Immature natural killer cell (primary cell): ENCODE measurements around the gene PSMC5. TPM values are rescaled to one million over a fixed set of nuclear protein-coding genes. Genes with fewer than 3 reads are reported as not detected.
A peak's percentile ranks its signal among the peaks of the same experiment; 100 is the strongest.

ENCODE experiments used
- DNase-seq, 3 donors: peaks; one replicate each; pipeline ENCODE4 v3.0.0; 2022; ENCODE audit warnings: mixed read lengths in 1 of 3
- H3K27ac Mint-ChIP-seq, 6 donors: one replicate each; pipeline ENCODE4 v1.8.0; 2020; ENCODE audit warnings: mixed read lengths in 6 of 6, mild to moderate bottlenecking in 5 of 6, inconsistent platforms in 4 of 6, moderate library complexity in 3 of 6
- H3K27me3 Mint-ChIP-seq, 3 donors: one replicate each; pipeline ENCODE4 v1.8.0; 2020 to 2021; ENCODE audit warnings: low read depth in 3 of 3, mild to moderate bottlenecking in 3 of 3, mixed read lengths in 3 of 3, moderate library complexity in 3 of 3, inconsistent platforms in 1 of 3
- H3K36me3 Mint-ChIP-seq, 3 donors: one replicate each; pipeline ENCODE4 v1.8.0; 2020; ENCODE audit warnings: mixed read lengths in 3 of 3, inconsistent platforms in 2 of 3, mild to moderate bottlenecking in 2 of 3
- H3K4me1 Mint-ChIP-seq, 2 donors: one replicate each; pipeline ENCODE4 v1.8.0; 2020; ENCODE audit warnings: inconsistent platforms in 2 of 2, mild to moderate bottlenecking in 2 of 2, mixed read lengths in 2 of 2, moderate library complexity in 1 of 2
- H3K4me3 Mint-ChIP-seq, 5 donors: one replicate each; pipeline ENCODE4 v1.8.0; 2020; ENCODE audit warnings: mild to moderate bottlenecking in 5 of 5, mixed read lengths in 5 of 5, inconsistent platforms in 3 of 5, moderate library complexity in 3 of 5
- H3K9me3 Mint-ChIP-seq, 6 donors: one replicate each; pipeline ENCODE4 v1.8.0; 2020; ENCODE audit warnings: mild to moderate bottlenecking in 6 of 6, mixed read lengths in 6 of 6, inconsistent platforms in 4 of 6, moderate library complexity in 3 of 6
- polyA plus RNA-seq, 3 donors: library from polyadenylated mRNA; unstranded; fragments of 300-500 nt; fragmentation: Illumina TruSeq; gene quantifications; one replicate each; pipeline ENCODE4 v1.2.3, GENCODE V29; 2021

Gene PSMC5
- polyA plus RNA-seq, 3 donors from 2014 or later, result 130 to 222 (median 148) TPM

GRCh38 chr17:63826468-63827001 lies 696 bp upstream of the PSMC5 start:
- Mint-ChIP-seq H3K9me3 (no peaks in the 10 kb centered on the region), H3K36me3 (peaks cover 22 to 55% (median 38%) of the 10 kb centered on the region in 3 donors), H3K4me1 (peaks cover 63 to 75% of the 10 kb centered on the region in 2 donors), H3K27me3 (peaks cover 5 to 27% (median 6%) of the 10 kb centered on the region in 3 donors), H3K4me3 (peak overlapping the region; percentile 94 to 98 (median 97)), H3K27ac (peak overlapping the region; percentile 94 to 99 (median 98))
- no peak for DNase-seq

GRCh38 chr17:63827801-63828221 lies 580 bp downstream of the PSMC5 start:
- DNase-seq, result no peak
- peaks cover 60 to 78% of the 10 kb centered on the region in 2 donors for H3K4me1 Mint-ChIP-seq
- peak overlapping the region; percentile 94 to 98 (median 97) for H3K4me3 Mint-ChIP-seq
- no peaks in the 10 kb centered on the region for H3K9me3 Mint-ChIP-seq
- peaks cover 5 to 29% (median 6%) of the 10 kb centered on the region in 3 donors for H3K27me3 Mint-ChIP-seq
- H3K36me3 Mint-ChIP-seq, result peaks cover 13 to 51% (median 37%) of the 10 kb centered on the region in 3 donors
- H3K27ac Mint-ChIP-seq, result peak overlapping the region; percentile 94 to 99 (median 98)

- peaks cover 8 to 43% (median 29%) of the 10 kb centered on the region in 3 donors for H3K36me3 Mint-ChIP-seq
These were observed 1.7 kb downstream of the PSMC5 start for GRCh38 chr17:63828936-63829335.

GRCh38 chr17:63830278-63830677 lies 3.0 kb downstream of the PSMC5 start:
- Mint-ChIP-seq H3K27ac (peak overlapping the region in 2 of 6 donors; percentile 7 to 71), H3K4me3 (no peak overlapping the region), H3K36me3 (peaks cover 0 to 35% (median 23%) of the 10 kb centered on the region in 3 donors), H3K27me3 (peaks cover 3 to 32% (median 6%) of the 10 kb centered on the region in 3 donors), H3K9me3 (no peaks in the 10 kb centered on the region), H3K4me1 (peaks cover 53 to 77% of the 10 kb centered on the region in 2 donors)
- DNase-seq, result no peak

More at GRCh38 chr17:63828936-63829335, 1.7 kb downstream of the PSMC5 start:
- peaks cover 5 to 31% (median 8%) of the 10 kb centered on the region in 3 donors for H3K27me3 Mint-ChIP-seq
- H3K4me1 Mint-ChIP-seq, result peaks cover 55 to 77% of the 10 kb centered on the region in 2 donors
- no peak for DNase-seq
- peak overlapping the region in 3 of 6 donors; percentile 23 to 62 (median 40) for H3K27ac Mint-ChIP-seq
- H3K4me3 Mint-ChIP-seq, result peak overlapping the region; percentile 22 to 98 (median 53)
- no peaks in the 10 kb centered on the region for H3K9me3 Mint-ChIP-seq

GRCh38 chr17:63830904-63831491 lies 3.8 kb downstream of the PSMC5 start:
- H3K4me3 Mint-ChIP-seq, result no peak overlapping the region
- H3K27me3 Mint-ChIP-seq, result peaks cover 3 to 34% (median 6%) of the 10 kb centered on the region in 3 donors
- no peaks in the 10 kb centered on the region for H3K9me3 Mint-ChIP-seq
- peaks cover 0 to 38% (median 23%) of the 10 kb centered on the region in 3 donors for H3K36me3 Mint-ChIP-seq
- peak overlapping the region in 3 of 6 donors; percentile 24 to 71 (median 29) for H3K27ac Mint-ChIP-seq
- peaks cover 48 to 77% of the 10 kb centered on the region in 2 donors for H3K4me1 Mint-ChIP-seq
- no peak for DNase-seq

- no peaks in the 10 kb centered on the region for H3K9me3 Mint-ChIP-seq
- peak overlapping the region in 4 of 6 donors; percentile 16 to 58 (median 21) for H3K27ac Mint-ChIP-seq
- no peak overlapping the region for H3K4me3 Mint-ChIP-seq
- peaks cover 43 to 75% of the 10 kb centered on the region in 2 donors for H3K4me1 Mint-ChIP-seq
- peaks cover 3 to 34% (median 6%) of the 10 kb centered on the region in 3 donors for H3K27me3 Mint-ChIP-seq
- DNase-seq, result no peak
- H3K36me3 Mint-ChIP-seq, result peaks cover 0 to 38% (median 24%) of the 10 kb centered on the region in 3 donors
These were observed 4.3 kb downstream of the PSMC5 start for GRCh38 chr17:63831505-63831904.

GRCh38 chr17:63832014-63832413 lies 4.8 kb downstream of the PSMC5 start:
- Mint-ChIP-seq H3K4me1 (peaks cover 42 to 75% of the 10 kb centered on the region in 2 donors), H3K27me3 (peaks cover 1 to 33% (median 3%) of the 10 kb centered on the region in 3 donors), H3K4me3 (no peak overlapping the region), H3K9me3 (no peaks in the 10 kb centered on the region), H3K36me3 (peaks cover 0 to 40% (median 27%) of the 10 kb centered on the region in 3 donors), H3K27ac (peak overlapping the region in 3 of 6 donors; percentile 16 to 61 (median 55))
- DNase-seq, result no peak

GRCh38 chr17:63832455-63832854 lies 5.2 kb downstream of the PSMC5 start:
- Mint-ChIP-seq H3K27ac (peak overlapping the region in 2 of 6 donors; percentile 55 to 61), H3K4me3 (no peak overlapping the region), H3K27me3 (peaks cover 0 to 29% (median 2%) of the 10 kb centered on the region in 3 donors), H3K36me3 (peaks cover 0 to 40% (median 27%) of the 10 kb centered on the region in 3 donors), H3K9me3 (no peaks in the 10 kb centered on the region), H3K4me1 (peaks cover 40 to 72% of the 10 kb centered on the region in 2 donors)
- DNase-seq, result no peak

- Mint-ChIP-seq H3K4me3 (no peak overlapping the region), H3K36me3 (peaks cover 0 to 40% (median 27%) of the 10 kb centered on the region in 3 donors), H3K27ac (peak overlapping the region in 1 of 6 donors; percentile 34), H3K27me3 (peaks cover 0 to 26% (median 2%) of the 10 kb centered on the region in 3 donors), H3K4me1 (peaks cover 35 to 68% of the 10 kb centered on the region in 2 donors), H3K9me3 (no peaks in the 10 kb centered on the region)
- no peak for DNase-seq
These were observed 6.0 kb downstream of the PSMC5 start for GRCh38 chr17:63833026-63833740.

- Mint-ChIP-seq H3K9me3 (no peaks in the 10 kb centered on the region), H3K27ac (peak overlapping the region in 4 of 6 donors; percentile 53 to 67 (median 63)), H3K36me3 (peaks cover 0 to 40% (median 27%) of the 10 kb centered on the region in 3 donors), H3K4me3 (no peak overlapping the region), H3K27me3 (peaks cover 0 to 23% (median 2%) of the 10 kb centered on the region in 3 donors), H3K4me1 (peaks cover 37 to 68% of the 10 kb centered on the region in 2 donors)
- DNase-seq, result no peak
These were observed 6.6 kb downstream of the PSMC5 start for GRCh38 chr17:63833741-63834373.

GRCh38 chr17:63834431-63835166 lies 7.4 kb downstream of the PSMC5 start:
- Mint-ChIP-seq H3K4me1 (peaks cover 34 to 66% of the 10 kb centered on the region in 2 donors), H3K4me3 (no peak overlapping the region), H3K27ac (peak overlapping the region in 3 of 6 donors; percentile 53 to 65 (median 62)), H3K9me3 (no peaks in the 10 kb centered on the region), H3K36me3 (peaks cover 0 to 37% (median 26%) of the 10 kb centered on the region in 3 donors), H3K27me3 (peaks cover 0 to 21% (median 4%) of the 10 kb centered on the region in 3 donors)
- peak; percentile 41 to 57 (median 43) for DNase-seq

- H3K27ac Mint-ChIP-seq, result peak overlapping the region in 3 of 6 donors; percentile 42 to 74 (median 62)
- DNase-seq, result no peak
- H3K9me3 Mint-ChIP-seq, result no peaks in the 10 kb centered on the region
- peaks cover 0 to 31% (median 19%) of the 10 kb centered on the region in 3 donors for H3K36me3 Mint-ChIP-seq
- H3K4me1 Mint-ChIP-seq, result peaks cover 31 to 62% of the 10 kb centered on the region in 2 donors
- H3K4me3 Mint-ChIP-seq, result no peak overlapping the region
- peaks cover 0 to 16% (median 4%) of the 10 kb centered on the region in 3 donors for H3K27me3 Mint-ChIP-seq
These were observed 8.0 kb downstream of the PSMC5 start for GRCh38 chr17:63835167-63835720.
